OCI-LY3 (cell line): ENCODE measurements around the gene CHAC1.
A peak's percentile ranks its signal among the peaks of the same experiment; 100 is the strongest.

Experiments
- H2AFZ ChIP-seq: fragments of 200-600, 300-600 bp; shearing (Covaris generic); 2 replicates; pipeline ENCODE4 v1.6.0; 2014; ENCODE audit warnings: antibody characterized with exemption, low read depth, low read length
- H3K27ac ChIP-seq: fragments of 200-600, 300-600 bp; sonication (generic); 2 replicates; pipeline ENCODE4 v1.5.1; 2014; ENCODE audit warnings: mild to moderate bottlenecking, low read length, moderate library complexity, mixed read lengths
- H3K27me3 ChIP-seq: fragments of 200-600, 300-600 bp; sonication (generic); 2 replicates; pipeline ENCODE4 v1.6.1; 2014; ENCODE audit warnings: low read depth, low read length, mixed read lengths
- H3K36me3 ChIP-seq: fragments of 200-600, 300-600 bp; sonication (generic); replicated peaks from 2 replicates; pipeline ENCODE3; 2014; ENCODE audit warnings: low read depth, low read length, mixed read lengths
- H3K4me1 ChIP-seq: fragments of 300-600, 200-600 bp; sonication (generic); 2 replicates; pipeline ENCODE4 v1.6.1; 2014; ENCODE audit warnings: low read length, mixed read lengths
- H3K4me2 ChIP-seq: fragments of 200-600, 300-600 bp; sonication (generic); 2 replicates; pipeline ENCODE4 v1.6.1; 2014; ENCODE audit warnings: low read length, mixed read lengths
- H3K4me3 ChIP-seq: fragments of 300-600, 200-600 bp; sonication (generic); 2 replicates; pipeline ENCODE4 v1.5.1; 2014; ENCODE audit warnings: antibody characterized with exemption, mild to moderate bottlenecking, low read length, moderate library complexity
- H3K79me2 ChIP-seq: fragments of 300-600, 200-600 bp; shearing (Covaris generic); 2 replicates; pipeline ENCODE4 v1.6.1; 2014; ENCODE audit warnings: mild to moderate bottlenecking, low read length, mixed read lengths
- H3K9ac ChIP-seq: fragments of 300-600, 200-600 bp; shearing (Covaris generic); 2 replicates; pipeline ENCODE4 v1.6.0; 2014; ENCODE audit warnings: mild to moderate bottlenecking, low read length, moderate library complexity
- H3K9me3 ChIP-seq: fragments of 200-600, 300-600 bp; shearing (Covaris generic); 2 replicates; pipeline ENCODE4 v1.6.1; 2014; ENCODE audit warnings: low read length, mixed read lengths; ENCODE audit not compliant: insufficient read depth
- H4K20me1 ChIP-seq: fragments of 200-600, 300-600 bp; sonication (generic); 2 replicates; pipeline ENCODE4 v1.6.1; 2016; ENCODE audit warnings: low read length, mixed read lengths; ENCODE audit not compliant: insufficient read depth
- EZH2phosphoT487 ChIP-seq: fragments of 200-600 bp; shearing (Covaris generic); IDR thresholded peaks from 2 replicates; pipeline ENCODE4 v1.6.1; 2018; ENCODE audit warnings: antibody characterized with exemption, mixed run types, low read depth
- TF ChIP-seq, protein P1 (sequence below): fragments of 200-600, 300-600 bp; sonication (generic); IDR thresholded peaks from 2 replicates; pipeline ENCODE4 v1.5.1; 2014; ENCODE audit warnings: antibody characterized with exemption, low read length, low read depth

The CHAC1 gene

GRCh38 chr15:40915116-40915661 lies 38.1 kb upstream of the CHAC1 start:
- Histone ChIP-seq H3K27me3 (no peaks in the 10 kb centered on the region), H3K9me3 (no peaks in the 10 kb centered on the region), H4K20me1 (no peaks in the 10 kb centered on the region), H3K4me3 (no peak overlapping the region), H3K27ac (no peak overlapping the region), H3K4me2 (no peak overlapping the region), H3K36me3 (no peaks in the 10 kb centered on the region), H3K4me1 (peaks cover 22% of the 10 kb centered on the region), H3K9ac (no peak overlapping the region), H2AFZ (peak overlapping the region; percentile 39; the same call in 1 of the 2 replicates), H3K79me2 (no peaks in the 10 kb centered on the region)
- TF ChIP-seq EZH2phosphoT487, result no peak
- TF ChIP-seq, protein P1, sequence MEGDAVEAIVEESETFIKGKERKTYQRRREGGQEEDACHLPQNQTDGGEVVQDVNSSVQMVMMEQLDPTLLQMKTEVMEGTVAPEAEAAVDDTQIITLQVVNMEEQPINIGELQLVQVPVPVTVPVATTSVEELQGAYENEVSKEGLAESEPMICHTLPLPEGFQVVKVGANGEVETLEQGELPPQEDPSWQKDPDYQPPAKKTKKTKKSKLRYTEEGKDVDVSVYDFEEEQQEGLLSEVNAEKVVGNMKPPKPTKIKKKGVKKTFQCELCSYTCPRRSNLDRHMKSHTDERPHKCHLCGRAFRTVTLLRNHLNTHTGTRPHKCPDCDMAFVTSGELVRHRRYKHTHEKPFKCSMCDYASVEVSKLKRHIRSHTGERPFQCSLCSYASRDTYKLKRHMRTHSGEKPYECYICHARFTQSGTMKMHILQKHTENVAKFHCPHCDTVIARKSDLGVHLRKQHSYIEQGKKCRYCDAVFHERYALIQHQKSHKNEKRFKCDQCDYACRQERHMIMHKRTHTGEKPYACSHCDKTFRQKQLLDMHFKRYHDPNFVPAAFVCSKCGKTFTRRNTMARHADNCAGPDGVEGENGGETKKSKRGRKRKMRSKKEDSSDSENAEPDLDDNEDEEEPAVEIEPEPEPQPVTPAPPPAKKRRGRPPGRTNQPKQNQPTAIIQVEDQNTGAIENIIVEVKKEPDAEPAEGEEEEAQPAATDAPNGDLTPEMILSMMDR, result no peak

DNA sequence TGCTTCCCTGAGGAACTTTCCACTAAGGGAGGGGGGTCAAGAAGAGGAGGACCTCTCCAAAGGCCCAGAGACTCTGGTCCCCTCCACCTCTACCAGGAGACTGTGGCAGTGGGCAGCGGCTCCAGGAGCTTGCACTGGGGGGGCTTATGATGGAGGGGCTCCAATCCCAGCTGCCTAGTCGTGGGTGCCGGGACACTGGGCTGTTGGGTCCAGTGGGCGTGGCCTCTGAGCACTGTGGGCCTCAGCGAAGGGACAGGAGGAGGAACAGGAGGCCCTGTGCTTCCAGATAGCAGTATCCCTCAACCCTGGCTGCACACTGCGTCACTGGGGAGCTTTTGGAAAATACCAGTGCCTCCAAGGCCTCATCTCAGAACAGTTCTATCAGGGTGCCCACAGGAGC lies 37.6 kb upstream of the CHAC1 start:
- Histone ChIP-seq H3K27ac (no peak overlapping the region), H3K4me3 (no peak overlapping the region), H3K4me1 (peaks cover 22% of the 10 kb centered on the region), H3K79me2 (no peaks in the 10 kb centered on the region), H2AFZ (0 out of 2 replicates have a peak overlapping the region, but pooled peaks have one; percentile 39), H3K9ac (no peak overlapping the region), H3K27me3 (no peaks in the 10 kb centered on the region), H3K36me3 (no peaks in the 10 kb centered on the region), H3K4me2 (no peak overlapping the region), H4K20me1 (no peaks in the 10 kb centered on the region), H3K9me3 (no peaks in the 10 kb centered on the region)
- TF ChIP-seq, protein P1, result no peak
- TF ChIP-seq EZH2phosphoT487, result no peak

- Histone ChIP-seq H3K36me3 (no peaks in the 10 kb centered on the region), H4K20me1 (no peaks in the 10 kb centered on the region), H3K9ac (no peak overlapping the region), H3K4me2 (no peak overlapping the region), H3K27ac (no peak overlapping the region), H3K9me3 (no peaks in the 10 kb centered on the region), H2AFZ (no peak overlapping the region), H3K27me3 (no peaks in the 10 kb centered on the region), H3K4me3 (no peak overlapping the region), H3K79me2 (no peaks in the 10 kb centered on the region), H3K4me1 (peaks cover 14% of the 10 kb centered on the region)
- TF ChIP-seq EZH2phosphoT487, result no peak
- TF ChIP-seq, protein P1, result no peak
Measured at GRCh38 chr15:40917585-40917984, 35.7 kb upstream of the CHAC1 start.

- H3K4me1 ChIP-seq, result peaks cover 9% of the 10 kb centered on the region
- H3K4me2 ChIP-seq, result no peak overlapping the region
- no peaks in the 10 kb centered on the region for H3K36me3 ChIP-seq
- no peaks in the 10 kb centered on the region for H3K79me2 ChIP-seq
- no peak overlapping the region for H3K27ac ChIP-seq
- H2AFZ ChIP-seq, result no peak overlapping the region
- no peak for TF ChIP-seq EZH2phosphoT487
- TF ChIP-seq, protein P1, result no peak
- H3K27me3 ChIP-seq, result no peaks in the 10 kb centered on the region
- no peak overlapping the region for H3K4me3 ChIP-seq
- H3K9me3 ChIP-seq, result no peaks in the 10 kb centered on the region
- no peak overlapping the region for H3K9ac ChIP-seq
- no peaks in the 10 kb centered on the region for H4K20me1 ChIP-seq
Measured at GRCh38 chr15:40918146-40918798, 35.0 kb upstream of the CHAC1 start.
